Heart left ventricle (tissue), 13 donors: ENCODE measurements around the gene EYS.

Experiments
- CTCF ChIP-seq, 12 donors: fragments of 200-600 bp; sonication (generic) in 4 of 12; IDR thresholded peaks; one replicate each; pipeline versions ENCODE4 v1.5.0 to v1.8.0; 2018 to 2022; ENCODE audit warnings: antibody characterized with exemption in 12 of 12, mild to moderate bottlenecking in 5 of 12
- POLR2A ChIP-seq, 2 donors: fragments of 450-650 bp; IDR thresholded peaks; one replicate each; pipeline ENCODE4 v1.6.1; 2017; ENCODE audit warnings: antibody characterized with exemption in 2 of 2, mild to moderate bottlenecking in 2 of 2, moderate library complexity in 2 of 2
- donor health status: ischemic (EF 13 %, LVEDD 7.1; RV severe dilation, severe dysfunction).
- donor health status: DM: no; HTN: yes; CAD: no.
- donor health status: DM: no; HTN: no; CAD: no.
- donor health status: ischemic (EF 25% LVEDD 6.9; RV normal size, moderate dysfunction).
- donor health status: ischemic (EF 25% LVEDD 5.7; RV mildly dilated, moderate dysfunction).
- donor health status: ischemic (EF 35%, LVEDD 5.7; RV mildly dilated, moderate dysfunction).
- donor health status: nonischemic (EF 11% LVEDD 7.7; RV severe dilation, severe dysfunction).
- donor health status: DM: yes; HTN: yes; CAD: no.
- donor health status: PGD.
- donor health status: ischemic (EF 29% LVEDD 5.4; RV normal size, mild dysfunction).
- donor health status: nonischemic (EF 23%, LVEDD 6.1; RV moderate dilation, normal function).

- TF ChIP-seq CTCF (IDR thresholded peaks at IDR 0.05) (no peak), POLR2A (IDR thresholded peaks at IDR 0.05) (no peak)
Measured at GRCh38 chr6:64848467-64848866, 858.6 kb downstream of the EYS start.
